ENCODE measurements around the gene VASH2.

Gene VASH2

DNA sequence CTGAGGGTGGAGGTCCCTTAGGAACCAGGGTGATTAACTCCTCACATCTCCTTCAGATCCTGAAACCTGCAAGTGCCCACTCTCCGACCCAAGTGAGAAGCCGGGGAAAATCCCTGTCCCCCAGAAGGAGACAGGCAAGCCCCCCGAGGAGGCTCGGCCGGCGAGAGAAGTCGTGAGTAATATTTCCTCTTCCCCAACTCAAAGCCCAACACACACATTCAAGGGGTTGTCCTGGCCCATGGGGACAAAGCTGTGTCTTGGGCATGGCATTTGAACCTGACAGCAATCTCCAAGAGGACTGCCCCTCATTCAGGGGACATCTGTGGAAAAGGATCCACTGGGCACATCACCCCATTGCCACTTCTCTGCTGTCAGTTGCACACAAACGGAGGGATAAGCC is 23.6 kb downstream of the VASH2 start:
- CTCF ChIA-PET = no interaction called here
- no peaks in the 10 kb centered on the region for H3K4me1 Mint-ChIP-seq
- H3K27me3 Mint-ChIP-seq = peaks cover 13% of the 10 kb centered on the region
- H3K4me3 Mint-ChIP-seq = no peak overlapping the region
- H3K36me3 Mint-ChIP-seq = no peaks in the 10 kb centered on the region
- H3K9me3 Mint-ChIP-seq = no peaks in the 10 kb centered on the region
- no peak for DNase-seq
- no peak overlapping the region for H3K27ac Mint-ChIP-seq

GRCh38 chr1:212974711-212975110 is 24.4 kb downstream of the VASH2 start:
- Mint-ChIP-seq H3K4me1 (peaks cover 2% of the 10 kb centered on the region), H3K27me3 (peaks cover 8% of the 10 kb centered on the region), H3K36me3 (no peaks in the 10 kb centered on the region), H3K27ac (no peak overlapping the region), H3K9me3 (no peaks in the 10 kb centered on the region), H3K4me3 (no peak overlapping the region)
- no peak for DNase-seq
- CTCF ChIA-PET = no interaction called here

- H3K27me3 Mint-ChIP-seq = peaks cover 7% of the 10 kb centered on the region
- CTCF ChIA-PET = no interaction called here
- peaks cover 2% of the 10 kb centered on the region for H3K4me1 Mint-ChIP-seq
- no peak overlapping the region for H3K4me3 Mint-ChIP-seq
- H3K9me3 Mint-ChIP-seq = no peaks in the 10 kb centered on the region
- no peaks in the 10 kb centered on the region for H3K36me3 Mint-ChIP-seq
- no peak for DNase-seq
- no peak overlapping the region for H3K27ac Mint-ChIP-seq
These were observed 25.0 kb downstream of the VASH2 start for GRCh38 chr1:212975111-212975918.

DNA sequence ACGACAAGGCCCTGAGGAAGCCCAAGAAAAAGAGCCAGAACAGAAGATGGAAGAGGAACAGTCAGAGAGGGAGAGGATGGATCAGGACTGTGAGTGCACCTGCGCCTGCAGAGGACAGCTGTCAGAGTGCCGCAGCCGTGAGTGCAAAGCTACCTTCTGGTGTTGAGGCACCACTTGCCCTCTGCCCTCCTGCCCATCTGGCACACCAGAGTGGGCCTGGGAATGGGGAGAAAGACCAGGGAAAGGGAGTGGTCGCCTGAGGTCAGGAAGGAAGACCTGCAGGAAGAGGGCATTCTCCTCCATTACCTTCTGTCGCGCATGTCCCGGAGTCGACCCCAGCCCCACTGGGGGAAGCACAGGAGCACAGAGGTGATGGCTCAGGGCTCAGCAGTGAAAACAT is 26.2 kb downstream of the VASH2 start:
- Mint-ChIP-seq H3K9me3 (no peaks in the 10 kb centered on the region), H3K27ac (no peak overlapping the region), H3K4me3 (no peak overlapping the region), H3K4me1 (peaks cover 4% of the 10 kb centered on the region), H3K36me3 (no peaks in the 10 kb centered on the region), H3K27me3 (peaks cover 10% of the 10 kb centered on the region)
- CTCF ChIA-PET = no interaction called here
- DNase-seq = no peak

GRCh38 chr1:212977781-212978645 is 27.7 kb downstream of the VASH2 start:
- H3K27ac Mint-ChIP-seq = no peak overlapping the region
- H3K9me3 Mint-ChIP-seq = no peaks in the 10 kb centered on the region
- CTCF ChIA-PET = interaction anchor here (2.1 kb wide), 1 partner anchor 10 kb away, joined by 7 read pairs; no protein-coding TSS in a partner anchor
- peaks cover 7% of the 10 kb centered on the region for H3K4me1 Mint-ChIP-seq
- peaks cover 10% of the 10 kb centered on the region for H3K27me3 Mint-ChIP-seq
- no peaks in the 10 kb centered on the region for H3K36me3 Mint-ChIP-seq
- DNase-seq = no peak
- no peak overlapping the region for H3K4me3 Mint-ChIP-seq

- Mint-ChIP-seq H3K4me1 (peaks cover 7% of the 10 kb centered on the region), H3K4me3 (no peak overlapping the region), H3K27ac (no peak overlapping the region), H3K9me3 (no peaks in the 10 kb centered on the region), H3K27me3 (peaks cover 7% of the 10 kb centered on the region), H3K36me3 (no peaks in the 10 kb centered on the region)
- no peak for DNase-seq
- CTCF ChIA-PET = interaction anchor here (1.4 to 2.1 kb wide), 3 partner anchors 10 to 12 kb away, joined by 3 to 7 read pairs (median 4); no protein-coding TSS in a partner anchor
These were observed 29.2 kb downstream of the VASH2 start for GRCh38 chr1:212979340-212980122.

GRCh38 chr1:212980123-212980785 is 29.9 kb downstream of the VASH2 start:
- Mint-ChIP-seq H3K36me3 (no peaks in the 10 kb centered on the region), H3K27ac (no peak overlapping the region), H3K27me3 (peaks cover 7% of the 10 kb centered on the region), H3K9me3 (no peaks in the 10 kb centered on the region), H3K4me1 (peaks cover 7% of the 10 kb centered on the region), H3K4me3 (no peak overlapping the region)
- CTCF ChIA-PET = interaction anchor here (1.0 to 2.5 kb wide), 4 partner anchors 10 to 523 kb away, joined by 3 to 10 read pairs (median 4); no protein-coding TSS in a partner anchor
- DNase-seq = no peak

- Mint-ChIP-seq H3K4me3 (no peak overlapping the region), H3K4me1 (peaks cover 7% of the 10 kb centered on the region), H3K9me3 (no peaks in the 10 kb centered on the region), H3K27me3 (peaks cover 7% of the 10 kb centered on the region), H3K36me3 (no peaks in the 10 kb centered on the region), H3K27ac (no peak overlapping the region)
- no peak for DNase-seq
- CTCF ChIA-PET = interaction anchor here (1.0 to 2.5 kb wide), 4 partner anchors 13 to 523 kb away, joined by 3 to 10 read pairs (median 4); no protein-coding TSS in a partner anchor
These were observed 30.7 kb downstream of the VASH2 start for GRCh38 chr1:212981025-212981495.

DNA sequence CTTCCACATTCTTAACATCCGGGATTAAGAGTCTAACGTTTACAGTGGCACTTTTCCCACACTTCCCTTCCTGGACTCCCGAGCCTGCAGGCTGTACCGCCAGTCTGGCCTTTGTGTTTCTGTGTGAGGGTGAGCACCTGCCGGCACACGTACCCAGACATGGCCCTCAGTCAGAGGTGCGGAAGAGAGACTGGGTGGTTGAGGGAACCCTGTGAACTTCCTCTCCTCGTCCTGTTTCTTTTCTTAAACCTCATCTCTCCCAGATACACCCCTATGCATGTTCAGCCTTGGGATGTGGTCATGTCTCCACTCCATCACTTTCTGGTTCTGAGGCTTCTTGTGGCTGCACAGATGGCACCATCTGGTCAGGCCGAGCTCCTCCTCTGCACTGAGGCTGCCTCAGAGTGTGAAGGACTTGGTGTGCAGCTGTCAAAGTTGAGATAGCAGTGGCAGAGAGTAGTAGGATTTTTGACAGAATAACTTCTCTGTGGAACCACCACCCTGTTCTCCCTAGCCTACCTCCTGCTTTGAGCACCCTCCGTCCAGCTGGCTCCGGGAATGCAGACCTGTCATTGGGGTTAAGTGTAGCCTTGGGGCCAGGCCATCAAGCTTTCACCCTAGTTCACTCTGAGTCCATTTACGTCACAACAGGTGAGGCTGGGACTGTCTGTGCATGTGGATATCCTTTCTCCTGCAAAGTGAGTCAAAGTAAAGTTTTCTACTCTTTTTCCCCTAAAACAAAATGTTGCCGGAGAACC is 31.4 kb downstream of the VASH2 start:
- Mint-ChIP-seq H3K27me3 (peaks cover 7% of the 10 kb centered on the region), H3K4me3 (no peak overlapping the region), H3K27ac (no peak overlapping the region), H3K9me3 (no peaks in the 10 kb centered on the region), H3K36me3 (no peaks in the 10 kb centered on the region), H3K4me1 (peaks cover 7% of the 10 kb centered on the region)
- no peak for DNase-seq
- CTCF ChIA-PET = interaction anchor here (1.3 to 2.5 kb wide), 3 partner anchors 14 to 32 kb away, joined by 3 to 10 read pairs (median 3); no protein-coding TSS in a partner anchor

DNA sequence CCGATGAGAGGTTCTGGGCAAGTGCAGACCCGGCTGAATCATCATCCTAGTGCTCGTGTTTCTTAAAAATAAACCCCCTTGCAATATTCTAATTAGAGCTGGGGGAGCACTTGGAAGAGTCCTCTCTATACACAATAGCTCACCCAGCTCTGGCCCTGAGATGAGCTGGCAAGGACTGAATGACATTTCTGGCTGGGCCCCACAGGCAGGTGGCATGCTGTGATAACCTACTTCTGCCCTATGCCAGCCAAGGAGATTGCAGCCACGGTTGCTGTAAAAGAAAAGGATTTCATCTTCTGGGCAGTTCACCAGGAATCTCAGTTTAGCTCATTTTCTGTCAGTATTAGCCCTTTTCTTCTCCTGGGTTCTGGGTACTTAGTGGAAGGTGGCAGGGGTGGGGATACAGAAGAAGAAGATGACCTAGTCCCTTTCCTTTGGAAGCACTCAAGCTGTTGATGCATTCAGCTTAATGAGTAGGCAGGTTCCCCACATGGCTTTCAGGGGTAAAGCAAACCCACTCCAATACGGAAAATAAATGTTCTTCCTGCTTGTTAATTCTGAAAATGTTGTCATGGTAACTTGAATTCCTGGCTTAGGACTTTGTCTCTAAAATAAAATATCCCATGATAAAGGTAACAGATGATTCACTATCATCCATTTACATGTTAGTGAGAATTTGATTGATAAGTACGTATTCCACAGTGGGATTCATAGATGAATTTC is 32.2 kb downstream of the VASH2 start:
- H3K27me3 Mint-ChIP-seq = peaks cover 7% of the 10 kb centered on the region
- H3K4me3 Mint-ChIP-seq = no peak overlapping the region
- peaks cover 7% of the 10 kb centered on the region for H3K4me1 Mint-ChIP-seq
- CTCF ChIA-PET = interaction anchor here (1.3 to 2.5 kb wide), 3 partner anchors 13 to 33 kb away, joined by 3 to 10 read pairs (median 3); no protein-coding TSS in a partner anchor
- H3K9me3 Mint-ChIP-seq = no peaks in the 10 kb centered on the region
- no peak overlapping the region for H3K27ac Mint-ChIP-seq
- no peak for DNase-seq
- H3K36me3 Mint-ChIP-seq = no peaks in the 10 kb centered on the region

DNA sequence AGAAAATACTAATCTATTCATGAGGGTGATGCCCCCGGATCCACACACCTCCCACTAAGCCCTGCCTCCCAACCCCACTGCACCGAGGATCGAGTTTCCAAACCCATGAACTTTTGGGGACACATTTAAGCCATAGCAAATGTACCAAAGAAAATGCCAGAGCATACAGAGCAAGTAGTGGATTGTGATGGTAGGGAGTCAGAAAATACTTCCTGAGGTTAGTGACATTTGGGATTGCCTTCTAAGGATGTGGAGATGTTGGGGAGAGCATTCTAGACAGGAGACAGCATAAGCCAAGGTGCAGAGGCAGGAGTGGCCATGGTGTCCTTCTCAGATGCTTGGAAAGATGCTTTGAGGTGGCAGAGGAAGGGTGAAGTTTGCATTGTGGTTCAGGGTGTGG is 33.1 kb downstream of the VASH2 start:
- Mint-ChIP-seq H3K27me3 (peaks cover 7% of the 10 kb centered on the region), H3K4me3 (no peak overlapping the region), H3K9me3 (no peaks in the 10 kb centered on the region), H3K27ac (no peak overlapping the region), H3K36me3 (no peaks in the 10 kb centered on the region), H3K4me1 (peaks cover 7% of the 10 kb centered on the region)
- DNase-seq = no peak
- CTCF ChIA-PET = no interaction called here

GRCh38 chr1:212984522-212985291 is 34.4 kb downstream of the VASH2 start:
- Mint-ChIP-seq H3K4me3 (no peak overlapping the region), H3K27me3 (peaks cover 4% of the 10 kb centered on the region), H3K4me1 (peaks cover 5% of the 10 kb centered on the region), H3K36me3 (no peaks in the 10 kb centered on the region), H3K9me3 (no peaks in the 10 kb centered on the region), H3K27ac (no peak overlapping the region)
- DNase-seq = no peak
- CTCF ChIA-PET = interaction anchor here (0.9 to 1.4 kb wide), 3 partner anchors 10 to 529 kb away, joined by 3 to 5 read pairs (median 4); no protein-coding TSS in a partner anchor
